Measurements from ENCODE around the gene TSPAN18. TPM values are rescaled to one million over a fixed set of nuclear protein-coding genes. Genes with fewer than 3 reads are reported as not detected.

TSPAN18 gene
- total RNA-seq, 4 donors from 2014 or later, result 27.7 to 70.1 (median 50.2) TPM

DNA sequence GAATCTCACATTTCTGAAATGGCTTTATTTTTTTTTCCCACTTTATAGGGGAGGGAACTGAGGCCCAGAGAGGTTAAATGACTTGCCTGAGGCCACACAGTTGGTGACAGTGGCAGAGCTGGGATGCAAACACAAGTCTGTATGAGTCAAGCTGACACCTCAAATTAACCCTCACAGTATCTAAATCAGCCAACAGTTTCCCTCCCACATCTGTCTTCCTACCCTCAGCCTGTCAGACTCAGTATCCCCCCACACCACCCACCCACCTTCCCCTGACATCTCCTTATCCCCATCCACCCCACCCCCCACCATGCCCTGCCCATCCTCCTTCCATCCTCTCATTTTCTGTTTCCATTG lies 128.7 kb downstream of the TSPAN18 start:
- no peak overlapping the region for H3K4me3 ChIP-seq
- H3K27ac ChIP-seq (replicated peaks in 1 of 4), result peak overlapping the region; percentile 66 to 95 (median 94)
- H3K36me3 ChIP-seq, result peaks cover 0 to 5% (median 2%) of the 10 kb centered on the region in 4 donors
- intact Hi-C loops (cut with DNase I), result no loop called here
- no peaks in the 10 kb centered on the region for H3K27me3 ChIP-seq
- H3K4me1 ChIP-seq, result peaks cover 41 to 83% (median 71%) of the 10 kb centered on the region in 4 donors
- TF ChIP-seq EP300 (IDR thresholded peaks at IDR 0.05) (no peak), POLR2A (IDR thresholded peaks at IDR 0.05; ENCODE audit: low read depth) (no peak), POLR2AphosphoS5 (IDR thresholded peaks at IDR 0.05) (no peak)
- TF ChIP-seq, protein P1, sequence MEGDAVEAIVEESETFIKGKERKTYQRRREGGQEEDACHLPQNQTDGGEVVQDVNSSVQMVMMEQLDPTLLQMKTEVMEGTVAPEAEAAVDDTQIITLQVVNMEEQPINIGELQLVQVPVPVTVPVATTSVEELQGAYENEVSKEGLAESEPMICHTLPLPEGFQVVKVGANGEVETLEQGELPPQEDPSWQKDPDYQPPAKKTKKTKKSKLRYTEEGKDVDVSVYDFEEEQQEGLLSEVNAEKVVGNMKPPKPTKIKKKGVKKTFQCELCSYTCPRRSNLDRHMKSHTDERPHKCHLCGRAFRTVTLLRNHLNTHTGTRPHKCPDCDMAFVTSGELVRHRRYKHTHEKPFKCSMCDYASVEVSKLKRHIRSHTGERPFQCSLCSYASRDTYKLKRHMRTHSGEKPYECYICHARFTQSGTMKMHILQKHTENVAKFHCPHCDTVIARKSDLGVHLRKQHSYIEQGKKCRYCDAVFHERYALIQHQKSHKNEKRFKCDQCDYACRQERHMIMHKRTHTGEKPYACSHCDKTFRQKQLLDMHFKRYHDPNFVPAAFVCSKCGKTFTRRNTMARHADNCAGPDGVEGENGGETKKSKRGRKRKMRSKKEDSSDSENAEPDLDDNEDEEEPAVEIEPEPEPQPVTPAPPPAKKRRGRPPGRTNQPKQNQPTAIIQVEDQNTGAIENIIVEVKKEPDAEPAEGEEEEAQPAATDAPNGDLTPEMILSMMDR (IDR thresholded peaks at IDR 0.05), result no peak
- no peaks in the 10 kb centered on the region for H3K9me3 ChIP-seq
- DNase-seq (ENCODE audit: extremely low spot score), result no peak

DNA sequence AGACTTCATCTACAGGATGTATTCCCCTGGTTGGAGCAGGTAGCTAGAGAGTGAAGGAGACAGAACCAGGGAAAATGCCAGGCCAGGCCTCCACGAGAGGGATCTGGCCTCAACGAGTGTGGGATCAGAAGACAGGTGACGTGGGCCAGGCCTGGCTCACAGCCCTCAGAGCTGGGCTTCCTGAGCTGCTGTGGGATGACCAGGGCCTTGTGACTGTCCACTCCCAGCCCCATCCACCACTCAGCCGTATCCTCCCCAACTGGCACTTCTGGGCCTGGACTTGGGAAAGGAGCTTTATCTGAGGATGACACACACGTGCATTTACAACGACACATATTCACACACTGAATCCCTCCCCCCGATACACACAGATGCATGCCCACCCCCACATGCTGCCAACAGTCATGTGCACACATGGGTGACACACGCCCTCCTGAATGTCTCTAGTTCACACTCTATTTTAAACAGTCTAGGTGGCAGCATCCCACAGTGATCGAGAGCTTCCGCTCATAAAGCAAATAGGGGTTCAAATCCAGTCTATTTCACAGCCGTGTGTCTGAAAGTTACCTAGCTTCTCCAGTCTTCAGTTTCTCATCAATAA lies 130.8 kb downstream of the TSPAN18 start:
- peak overlapping the region; percentile 92 to 96 (median 95) for H3K27ac ChIP-seq (replicated peaks in 1 of 4)
- no peak for DNase-seq (ENCODE audit: extremely low spot score)

DNA sequence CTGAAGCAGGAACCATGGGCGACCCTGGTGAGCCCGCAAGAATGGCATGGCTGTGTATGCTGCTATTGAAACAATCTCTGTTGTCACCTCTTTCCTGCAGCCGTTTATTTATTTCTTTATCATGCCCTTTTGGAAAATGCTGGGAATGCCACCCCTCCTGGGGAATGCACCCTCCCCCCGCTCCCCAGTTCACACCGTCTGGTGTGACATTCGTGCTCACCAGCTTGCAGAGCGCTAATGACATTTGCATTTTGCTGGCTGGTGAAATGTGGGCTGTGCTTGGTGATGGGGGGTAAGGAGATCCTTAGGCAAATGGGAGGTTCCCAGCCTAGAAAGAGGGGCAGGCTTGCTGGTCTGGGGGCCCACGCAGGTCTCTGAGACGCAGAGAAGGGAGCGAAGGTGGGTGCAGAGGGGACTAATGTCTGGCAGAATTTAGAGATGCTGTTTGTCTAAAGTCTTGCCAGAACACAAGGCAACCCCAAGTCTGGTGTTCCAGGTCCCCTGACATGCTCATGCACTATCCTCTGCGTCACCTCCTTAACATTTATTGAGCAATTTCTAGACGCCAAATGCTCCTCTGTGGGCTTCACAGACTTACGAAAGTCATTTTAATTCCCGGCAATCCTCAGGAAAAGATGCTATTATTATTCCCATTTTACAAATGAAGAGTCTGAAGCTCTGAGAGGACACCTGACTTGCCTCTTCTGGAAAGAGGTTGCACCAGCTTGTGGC lies 132.2 kb downstream of the TSPAN18 start:
- Histone ChIP-seq H3K4me1 (peaks cover 37 to 91% (median 82%) of the 10 kb centered on the region in 4 donors), H3K4me3 (no peak overlapping the region), H3K27ac (replicated peaks in 1 of 4) (peak overlapping the region; percentile 92 to 96 (median 95)), H3K9me3 (no peaks in the 10 kb centered on the region), H3K27me3 (no peaks in the 10 kb centered on the region), H3K36me3 (peaks cover 0 to 11% (median 2%) of the 10 kb centered on the region in 4 donors)
- intact Hi-C loops (cut with DNase I), result no loop called here
- TF ChIP-seq EP300 (IDR thresholded peaks at IDR 0.05) (no peak), POLR2A (IDR thresholded peaks at IDR 0.05; ENCODE audit: low read depth) (no peak), POLR2AphosphoS5 (IDR thresholded peaks at IDR 0.05) (no peak)
- TF ChIP-seq, protein P1 (IDR thresholded peaks at IDR 0.05), result no peak
- WGBS, result 96% methylated on average over 14 of the region's 14 CpGs
- DNase-seq (ENCODE audit: extremely low spot score), result no peak

More for the DNA sequence above, 130.8 kb downstream of the TSPAN18 start:
- H3K4me3 ChIP-seq, result no peak overlapping the region
- H3K4me1 ChIP-seq, result peaks cover 39 to 87% (median 78%) of the 10 kb centered on the region in 4 donors
- H3K36me3 ChIP-seq, result peaks cover 0 to 11% (median 2%) of the 10 kb centered on the region in 4 donors
- 77% methylated on average over 11 of the region's 11 CpGs for WGBS
- no peaks in the 10 kb centered on the region for H3K27me3 ChIP-seq
- no peaks in the 10 kb centered on the region for H3K9me3 ChIP-seq
- TF ChIP-seq POLR2AphosphoS5 (IDR thresholded peaks at IDR 0.05) (peak; percentile 37 to 63), POLR2A (IDR thresholded peaks at IDR 0.05; ENCODE audit: low read depth) (no peak)
- intact Hi-C loops (cut with DNase I), result no loop called here

DNA sequence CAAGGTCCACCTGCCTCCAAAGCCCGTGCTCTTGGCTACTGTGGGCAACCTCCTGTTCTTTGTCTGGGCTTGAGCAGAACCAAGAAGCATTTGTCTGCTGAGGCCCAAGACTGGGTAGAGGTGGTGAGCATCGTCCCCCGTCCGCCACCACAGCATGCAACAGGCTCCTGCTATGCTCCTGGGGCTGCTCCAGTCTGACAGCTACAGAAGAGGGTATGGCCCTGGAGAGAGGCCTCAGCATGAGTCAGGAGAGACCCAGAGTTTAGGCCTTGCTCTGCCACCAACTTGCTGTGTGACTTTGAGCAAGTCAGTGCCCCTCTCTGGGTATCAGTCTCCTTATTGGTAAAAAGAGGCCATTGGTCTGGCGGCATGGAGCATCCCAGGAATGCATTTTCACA lies 132.8 kb downstream of the TSPAN18 start:
- Histone ChIP-seq H3K9me3 (no peaks in the 10 kb centered on the region), H3K4me3 (no peak overlapping the region), H3K4me1 (peaks cover 31 to 90% (median 81%) of the 10 kb centered on the region in 4 donors), H3K36me3 (peaks cover 0 to 11% (median 2%) of the 10 kb centered on the region in 4 donors), H3K27me3 (no peaks in the 10 kb centered on the region), H3K27ac (replicated peaks in 1 of 4) (peak overlapping the region; percentile 92 to 96 (median 95))
- 82% methylated on average over 5 of the region's 5 CpGs for WGBS
- intact Hi-C loops (cut with DNase I), result no loop called here
- no peak for DNase-seq (ENCODE audit: extremely low spot score)
- TF ChIP-seq, protein P1 (IDR thresholded peaks at IDR 0.05), result no peak
- no peak for TF ChIP-seq POLR2AphosphoS5 (IDR thresholded peaks at IDR 0.05)
- TF ChIP-seq POLR2A (IDR thresholded peaks at IDR 0.05; ENCODE audit: low read depth), result no peak
- TF ChIP-seq EP300 (IDR thresholded peaks at IDR 0.05), result no peak

DNA sequence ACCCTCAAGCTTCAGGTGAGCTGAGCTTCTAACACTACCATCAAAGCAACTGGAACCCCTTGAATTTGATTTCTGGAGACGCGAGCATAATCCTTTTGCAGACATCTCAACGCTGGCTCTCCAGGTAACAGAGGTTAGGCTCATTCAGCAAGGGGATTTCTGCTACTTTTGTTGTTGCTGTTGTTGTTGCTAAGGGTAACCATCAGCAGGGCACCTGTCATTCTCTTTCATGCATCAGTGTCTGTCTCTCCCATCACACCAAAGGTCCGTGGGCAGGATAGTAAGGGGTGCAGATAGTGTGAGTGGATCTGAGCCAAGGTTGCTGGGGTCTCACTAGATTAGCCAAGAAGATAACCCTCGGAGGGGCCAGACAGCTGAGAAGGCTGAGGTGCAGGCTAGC lies 133.6 kb downstream of the TSPAN18 start:
- Histone ChIP-seq H3K4me3 (no peak overlapping the region), H3K27ac (replicated peaks in 1 of 4) (peak overlapping the region; percentile 92 to 96 (median 95)), H3K4me1 (peaks cover 34 to 90% (median 85%) of the 10 kb centered on the region in 4 donors), H3K9me3 (no peaks in the 10 kb centered on the region), H3K27me3 (no peaks in the 10 kb centered on the region), H3K36me3 (peaks cover 0 to 11% (median 2%) of the 10 kb centered on the region in 4 donors)
- no peak for DNase-seq (ENCODE audit: extremely low spot score)
- intact Hi-C loops (cut with DNase I), result no loop called here
- TF ChIP-seq POLR2AphosphoS5 (IDR thresholded peaks at IDR 0.05), result no peak
- TF ChIP-seq, protein P1 (IDR thresholded peaks at IDR 0.05), result no peak
- TF ChIP-seq EP300 (IDR thresholded peaks at IDR 0.05), result no peak
- no peak for TF ChIP-seq POLR2A (IDR thresholded peaks at IDR 0.05; ENCODE audit: low read depth)
- WGBS, result 93% methylated on average over 5 of the region's 5 CpGs
